ENCODE data around the gene CNEP1R1. TPM values are rescaled to one million over a fixed set of nuclear protein-coding genes. Genes with fewer than 3 reads are reported as not detected.

CNEP1R1 gene
- total RNA-seq, 4 donors from 2014 or later = 7.6 to 21.6 (median 14.9) TPM

DNA sequence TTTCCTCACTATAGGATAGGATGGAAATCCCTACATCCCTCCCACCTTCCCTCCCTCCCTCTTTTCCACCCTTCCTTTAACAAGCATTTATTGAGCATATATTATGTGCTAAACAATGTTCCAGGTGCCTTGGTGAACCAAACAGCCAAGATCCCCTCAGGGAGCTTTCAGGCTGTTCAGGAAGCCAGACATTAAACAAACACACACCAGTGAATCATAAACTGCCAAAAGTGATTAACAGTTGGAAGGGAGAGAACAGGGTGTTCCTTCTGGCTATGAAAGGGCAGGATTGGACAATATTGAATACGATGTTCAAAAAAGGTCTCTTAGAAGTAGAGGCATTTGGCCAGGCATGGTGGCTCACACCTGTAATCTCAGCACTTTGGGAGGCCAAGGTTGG is 22.8 kb upstream of the CNEP1R1 start:
- H3K36me3 ChIP-seq = no peaks in the 10 kb centered on the region
- DNase-seq = no peak
- TF ChIP-seq EP300 (IDR thresholded peaks at IDR 0.05; ENCODE audit: low read depth) (no peak), POLR2A (IDR thresholded peaks at IDR 0.05) (no peak), POLR2AphosphoS5 (IDR thresholded peaks at IDR 0.05) (no peak)
- TF ChIP-seq, protein P1, sequence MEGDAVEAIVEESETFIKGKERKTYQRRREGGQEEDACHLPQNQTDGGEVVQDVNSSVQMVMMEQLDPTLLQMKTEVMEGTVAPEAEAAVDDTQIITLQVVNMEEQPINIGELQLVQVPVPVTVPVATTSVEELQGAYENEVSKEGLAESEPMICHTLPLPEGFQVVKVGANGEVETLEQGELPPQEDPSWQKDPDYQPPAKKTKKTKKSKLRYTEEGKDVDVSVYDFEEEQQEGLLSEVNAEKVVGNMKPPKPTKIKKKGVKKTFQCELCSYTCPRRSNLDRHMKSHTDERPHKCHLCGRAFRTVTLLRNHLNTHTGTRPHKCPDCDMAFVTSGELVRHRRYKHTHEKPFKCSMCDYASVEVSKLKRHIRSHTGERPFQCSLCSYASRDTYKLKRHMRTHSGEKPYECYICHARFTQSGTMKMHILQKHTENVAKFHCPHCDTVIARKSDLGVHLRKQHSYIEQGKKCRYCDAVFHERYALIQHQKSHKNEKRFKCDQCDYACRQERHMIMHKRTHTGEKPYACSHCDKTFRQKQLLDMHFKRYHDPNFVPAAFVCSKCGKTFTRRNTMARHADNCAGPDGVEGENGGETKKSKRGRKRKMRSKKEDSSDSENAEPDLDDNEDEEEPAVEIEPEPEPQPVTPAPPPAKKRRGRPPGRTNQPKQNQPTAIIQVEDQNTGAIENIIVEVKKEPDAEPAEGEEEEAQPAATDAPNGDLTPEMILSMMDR (IDR thresholded peaks at IDR 0.05) = no peak
- no peak overlapping the region for H3K27ac ChIP-seq
- intact Hi-C loops (cut with DNase I; ENCODE audit: low total_unique reads) = no loop called here
- no peak overlapping the region for H3K4me3 ChIP-seq
- in situ Hi-C loops (cut with MboI; ENCODE audit: low pct_ligation_motif_present in 1 of 4, low pct_unique_long_range_greater_than_20kb in 1 of 4, low sequenced_read_pairs in 3 of 4) = no loop called here
- 44 to 60% methylated on average over 1 of the region's 1 CpG for WGBS, 2 donors (ENCODE audit: low coverage in 1 of 2)
- H3K9me3 ChIP-seq = no peaks in the 10 kb centered on the region
- no peaks in the 10 kb centered on the region for H3K4me1 ChIP-seq
- no peaks in the 10 kb centered on the region for H3K27me3 ChIP-seq

DNA sequence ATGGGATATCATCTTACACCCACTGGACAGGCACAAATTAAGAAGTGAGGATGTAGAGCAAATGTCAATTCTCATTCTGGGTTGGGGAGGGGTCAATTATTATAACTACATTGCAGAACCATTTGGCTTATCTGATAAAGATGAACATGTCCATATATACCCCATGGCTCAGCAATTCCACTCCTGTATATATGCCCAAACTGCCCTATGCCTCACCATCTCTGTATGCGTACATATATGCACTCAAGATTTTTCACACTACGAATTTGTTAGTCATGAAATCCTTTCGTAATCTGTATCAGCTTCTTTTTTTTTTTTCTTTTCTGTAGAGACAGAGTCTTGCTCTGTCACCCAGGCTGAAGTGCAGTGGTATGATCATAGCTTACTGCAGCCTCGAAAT is 20.8 kb upstream of the CNEP1R1 start:
- WGBS, 2 donors (ENCODE audit: low coverage in 1 of 2) = 81 to 84% methylated on average over 4 of the region's 4 CpGs
- in situ Hi-C loops (cut with MboI; ENCODE audit: low pct_ligation_motif_present in 1 of 4, low pct_unique_long_range_greater_than_20kb in 1 of 4, low sequenced_read_pairs in 3 of 4) = no loop called here
- intact Hi-C loops (cut with DNase I; ENCODE audit: low total_unique reads) = no loop called here

DNA sequence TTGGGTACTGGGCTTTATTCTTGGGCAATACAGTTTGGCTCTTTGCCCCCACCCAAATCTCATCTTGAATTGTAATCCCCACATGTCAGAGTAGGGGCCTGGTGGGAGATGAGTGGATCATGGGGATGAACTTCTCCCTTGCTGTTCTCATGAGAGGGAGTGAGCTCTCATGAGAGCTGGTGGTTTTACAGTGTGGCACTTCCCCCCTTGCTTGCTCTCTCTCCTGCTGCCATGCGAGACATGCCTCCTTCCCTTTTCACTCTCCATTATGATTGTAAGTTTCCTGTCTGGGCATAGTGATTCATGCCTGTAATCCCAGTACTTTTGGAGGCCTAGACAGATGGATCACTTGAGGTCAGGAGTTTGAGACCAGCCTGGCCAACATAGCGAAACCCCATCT is 18.1 kb upstream of the CNEP1R1 start:
- no peak overlapping the region for H3K27ac ChIP-seq
- no peak overlapping the region for H3K4me3 ChIP-seq
- WGBS, 2 donors (ENCODE audit: low coverage in 1 of 2) = 71 to 100% methylated on average over 1 to 2 of the region's 2 CpGs
- H3K4me1 ChIP-seq = no peaks in the 10 kb centered on the region
- intact Hi-C loops (cut with DNase I; ENCODE audit: low total_unique reads) = no loop called here
- no peaks in the 10 kb centered on the region for H3K9me3 ChIP-seq
- no peak for TF ChIP-seq POLR2AphosphoS5 (IDR thresholded peaks at IDR 0.05)
- TF ChIP-seq EP300 (IDR thresholded peaks at IDR 0.05; ENCODE audit: low read depth) = no peak
- no peaks in the 10 kb centered on the region for H3K36me3 ChIP-seq
- no peak for DNase-seq
- H3K27me3 ChIP-seq = no peaks in the 10 kb centered on the region
- in situ Hi-C loops (cut with MboI; ENCODE audit: low pct_ligation_motif_present in 1 of 4, low pct_unique_long_range_greater_than_20kb in 1 of 4, low sequenced_read_pairs in 3 of 4) = no loop called here

More for the DNA sequence above, 20.8 kb upstream of the CNEP1R1 start:
- Histone ChIP-seq H3K27me3 (no peaks in the 10 kb centered on the region), H3K9me3 (no peaks in the 10 kb centered on the region), H3K4me1 (no peaks in the 10 kb centered on the region), H3K4me3 (no peak overlapping the region), H3K27ac (no peak overlapping the region), H3K36me3 (no peaks in the 10 kb centered on the region)
- no peak for TF ChIP-seq POLR2AphosphoS5 (IDR thresholded peaks at IDR 0.05)
- TF ChIP-seq, protein P1 (IDR thresholded peaks at IDR 0.05) = no peak
- no peak for TF ChIP-seq EP300 (IDR thresholded peaks at IDR 0.05; ENCODE audit: low read depth)
- no peak for TF ChIP-seq POLR2A (IDR thresholded peaks at IDR 0.05)
- no peak for DNase-seq

DNA sequence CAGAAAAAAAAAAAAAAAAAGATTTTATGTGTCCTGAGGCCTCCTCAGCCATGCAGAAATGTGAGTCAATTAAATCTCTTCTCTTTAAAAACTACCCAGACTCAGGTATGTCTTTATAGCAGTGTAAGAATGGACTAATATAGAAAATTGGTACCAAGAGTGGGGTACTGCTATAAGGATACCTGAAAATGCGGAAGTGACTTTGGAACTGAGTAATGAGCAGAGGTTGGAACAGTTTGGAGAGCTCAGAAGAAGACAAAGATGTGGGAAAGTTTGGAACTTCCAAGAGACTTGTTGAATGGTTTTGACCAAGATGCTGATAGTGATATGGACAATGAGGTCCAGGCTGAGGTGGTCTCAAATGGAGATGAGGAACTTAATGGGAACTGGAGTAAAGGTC is 17.3 kb upstream of the CNEP1R1 start:
- in situ Hi-C loops (cut with MboI; ENCODE audit: low pct_ligation_motif_present in 1 of 4, low pct_unique_long_range_greater_than_20kb in 1 of 4, low sequenced_read_pairs in 3 of 4) = no loop called here

More for the DNA sequence above, 17.3 kb upstream of the CNEP1R1 start:
- TF ChIP-seq POLR2A (IDR thresholded peaks at IDR 0.05) (no peak), POLR2AphosphoS5 (IDR thresholded peaks at IDR 0.05) (no peak), EP300 (IDR thresholded peaks at IDR 0.05; ENCODE audit: low read depth) (no peak)
- TF ChIP-seq, protein P1 (IDR thresholded peaks at IDR 0.05) = no peak
- 100% methylated on average over 1 of the region's 1 CpG for WGBS, 2 donors (ENCODE audit: low coverage in 1 of 2)
- Histone ChIP-seq H3K27me3 (no peaks in the 10 kb centered on the region), H3K4me1 (no peaks in the 10 kb centered on the region), H3K27ac (no peak overlapping the region), H3K4me3 (no peak overlapping the region), H3K9me3 (no peaks in the 10 kb centered on the region), H3K36me3 (no peaks in the 10 kb centered on the region)
- no peak for DNase-seq
- intact Hi-C loops (cut with DNase I; ENCODE audit: low total_unique reads) = no loop called here
